ENCODE data around the gene DEPDC1B.

DNA sequence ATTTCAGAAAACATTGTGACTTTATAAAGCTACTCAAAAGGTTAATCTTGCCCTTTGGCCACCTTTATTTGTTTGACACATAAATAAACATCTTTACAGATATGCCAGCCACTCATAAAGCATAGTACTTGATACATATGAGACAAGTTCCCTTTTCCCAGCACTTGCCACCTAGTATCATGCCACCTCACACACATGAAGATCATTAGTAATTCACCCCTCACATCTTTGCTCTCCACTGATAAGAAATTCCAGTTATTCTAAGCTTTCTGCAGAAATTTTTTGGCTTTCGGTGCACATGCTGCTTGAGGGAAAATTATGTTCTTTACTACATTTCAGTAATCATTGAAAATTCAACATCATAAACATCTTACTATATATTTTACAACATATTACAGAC is 59.1 kb downstream of the DEPDC1B start:
- no peak for TF ChIP-seq EZH2phosphoT487 (IDR thresholded peaks at IDR 0.05; ENCODE audit: insufficient read depth, low read depth)
- no peak for TF ChIP-seq EZH2 (IDR thresholded peaks at IDR 0.05; ENCODE audit: insufficient read depth, poor library complexity, severe bottlenecking)
